GM12874 (cell line): ENCODE data around the gene C13orf46.

Experiments
- TF ChIP-seq, protein P1 (sequence below): IDR thresholded peaks from 2 replicates; pipeline ENCODE4 v1.5.1; 2011; ENCODE audit warnings: low read depth, mild to moderate bottlenecking, control low read depth, low read length, moderate library complexity; ENCODE audit not compliant: insufficient read depth

Gene C13orf46

DNA sequence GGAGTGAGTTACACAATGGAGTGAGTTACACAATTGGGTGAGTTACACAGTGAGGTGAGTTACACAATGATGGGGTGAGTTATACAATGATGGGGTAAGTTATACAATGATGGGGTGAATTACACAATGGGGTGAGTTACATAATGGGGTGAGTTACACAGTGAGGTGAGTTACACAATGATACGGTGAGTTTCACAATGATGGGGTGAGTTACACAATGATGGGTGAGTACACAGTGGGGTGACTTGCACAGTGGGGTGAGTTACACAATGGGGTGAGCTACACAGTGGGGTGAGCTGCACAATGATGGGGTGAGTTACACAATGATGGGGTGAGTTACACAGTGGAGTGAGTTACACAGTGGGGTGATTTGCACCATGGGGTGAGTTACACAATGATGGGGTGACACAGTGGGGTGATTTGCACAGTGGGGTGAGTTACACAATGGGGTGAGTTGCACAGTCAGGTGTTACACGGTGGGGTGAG, 57.5 kb downstream of the C13orf46 start:
- TF ChIP-seq, protein P1, sequence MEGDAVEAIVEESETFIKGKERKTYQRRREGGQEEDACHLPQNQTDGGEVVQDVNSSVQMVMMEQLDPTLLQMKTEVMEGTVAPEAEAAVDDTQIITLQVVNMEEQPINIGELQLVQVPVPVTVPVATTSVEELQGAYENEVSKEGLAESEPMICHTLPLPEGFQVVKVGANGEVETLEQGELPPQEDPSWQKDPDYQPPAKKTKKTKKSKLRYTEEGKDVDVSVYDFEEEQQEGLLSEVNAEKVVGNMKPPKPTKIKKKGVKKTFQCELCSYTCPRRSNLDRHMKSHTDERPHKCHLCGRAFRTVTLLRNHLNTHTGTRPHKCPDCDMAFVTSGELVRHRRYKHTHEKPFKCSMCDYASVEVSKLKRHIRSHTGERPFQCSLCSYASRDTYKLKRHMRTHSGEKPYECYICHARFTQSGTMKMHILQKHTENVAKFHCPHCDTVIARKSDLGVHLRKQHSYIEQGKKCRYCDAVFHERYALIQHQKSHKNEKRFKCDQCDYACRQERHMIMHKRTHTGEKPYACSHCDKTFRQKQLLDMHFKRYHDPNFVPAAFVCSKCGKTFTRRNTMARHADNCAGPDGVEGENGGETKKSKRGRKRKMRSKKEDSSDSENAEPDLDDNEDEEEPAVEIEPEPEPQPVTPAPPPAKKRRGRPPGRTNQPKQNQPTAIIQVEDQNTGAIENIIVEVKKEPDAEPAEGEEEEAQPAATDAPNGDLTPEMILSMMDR: no peak

DNA sequence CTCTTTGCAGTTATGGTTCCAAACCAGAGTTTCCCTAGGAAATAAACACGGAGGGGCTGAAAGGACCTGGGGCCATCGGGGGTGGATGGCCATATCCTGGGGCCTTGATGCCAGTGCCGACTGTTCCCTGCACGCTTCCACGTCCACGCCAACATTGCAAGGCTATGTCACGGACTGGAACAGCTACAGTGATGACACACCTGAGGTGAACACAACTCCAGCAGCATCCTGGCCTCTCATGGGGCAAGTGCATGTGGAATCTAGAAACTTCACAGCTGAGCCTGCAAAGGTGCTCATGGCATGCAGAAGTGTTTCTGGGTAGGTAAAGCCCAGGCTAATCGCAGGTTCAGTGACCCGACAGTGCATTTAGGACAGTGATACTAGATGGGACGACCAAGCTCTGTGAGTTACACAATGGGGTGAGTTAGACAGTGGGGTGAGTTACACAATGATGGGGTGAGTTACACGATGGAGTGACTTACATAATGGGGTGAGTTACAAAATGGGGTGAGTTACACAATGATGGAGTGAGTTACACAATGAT, 58.0 kb downstream of the C13orf46 start:
- TF ChIP-seq, protein P1: no peak

DNA sequence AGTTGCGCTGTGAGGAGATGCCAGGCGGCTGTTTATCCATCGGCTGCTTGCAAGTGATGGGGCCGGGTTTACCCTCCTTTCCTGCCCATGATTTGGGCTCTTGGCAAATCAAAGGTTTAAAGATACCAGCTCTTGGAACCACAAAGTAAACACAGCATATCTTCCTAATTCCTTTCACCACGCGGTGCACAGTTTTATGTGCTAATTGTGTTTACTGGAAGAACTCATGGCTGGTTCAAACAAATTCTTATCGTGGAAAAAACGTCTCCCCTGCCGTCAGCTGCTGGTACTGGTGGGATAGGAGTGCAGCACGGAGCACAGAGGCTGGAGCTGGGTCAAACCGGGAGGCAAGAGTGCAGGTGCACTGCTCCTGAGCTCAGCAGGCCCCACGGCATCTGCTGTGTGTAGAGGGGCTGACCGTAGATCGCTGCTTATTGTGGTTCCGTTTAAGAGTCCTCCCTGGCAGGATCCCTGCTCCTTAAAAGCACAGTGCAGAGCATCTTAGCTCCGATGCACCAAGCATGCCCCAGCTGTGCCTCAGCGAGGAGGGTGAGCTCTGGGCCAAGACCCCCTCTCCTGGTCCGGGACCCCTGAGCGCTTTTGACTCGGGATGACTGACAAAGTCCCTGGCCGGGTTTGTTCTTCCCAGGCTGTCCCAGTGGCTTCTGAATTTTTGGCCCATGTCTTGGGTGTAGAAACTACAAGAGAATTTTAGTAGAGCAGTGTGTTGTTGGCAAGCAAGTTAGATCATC, 58.7 kb downstream of the C13orf46 start:
- TF ChIP-seq, protein P1: no peak

DNA sequence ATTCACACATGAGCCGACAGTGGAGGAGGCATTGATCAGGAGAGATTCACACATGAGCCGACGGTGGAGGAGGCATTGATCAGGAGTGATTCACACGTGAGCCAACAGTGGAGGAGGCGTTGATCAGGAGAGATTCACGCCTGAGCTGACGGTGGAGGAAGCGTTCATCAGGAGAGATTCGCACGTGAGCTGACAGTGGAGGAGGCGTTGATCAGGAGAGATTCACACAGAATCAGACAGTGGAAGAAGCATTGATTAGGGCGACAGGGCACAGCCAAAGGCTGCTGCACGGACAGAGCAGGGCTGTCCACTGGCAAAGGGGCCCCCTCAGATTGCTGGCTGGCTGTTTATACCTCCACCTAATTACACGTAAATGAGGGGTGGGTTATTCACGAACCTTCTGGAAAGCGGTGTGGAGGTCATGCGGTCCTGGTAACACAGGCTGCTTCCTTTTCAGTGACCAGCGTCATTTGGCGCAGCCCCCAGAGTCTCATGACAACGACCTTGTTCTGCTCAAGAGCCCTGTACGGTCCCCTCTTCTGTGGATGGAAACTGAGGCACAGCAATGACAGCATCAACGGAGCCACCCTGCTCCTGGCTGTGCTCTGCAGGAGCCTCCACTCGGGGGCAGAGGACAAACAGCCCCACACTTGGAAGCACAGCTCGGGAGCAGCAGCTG, 59.4 kb downstream of the C13orf46 start:
- TF ChIP-seq, protein P1: no peak

DNA sequence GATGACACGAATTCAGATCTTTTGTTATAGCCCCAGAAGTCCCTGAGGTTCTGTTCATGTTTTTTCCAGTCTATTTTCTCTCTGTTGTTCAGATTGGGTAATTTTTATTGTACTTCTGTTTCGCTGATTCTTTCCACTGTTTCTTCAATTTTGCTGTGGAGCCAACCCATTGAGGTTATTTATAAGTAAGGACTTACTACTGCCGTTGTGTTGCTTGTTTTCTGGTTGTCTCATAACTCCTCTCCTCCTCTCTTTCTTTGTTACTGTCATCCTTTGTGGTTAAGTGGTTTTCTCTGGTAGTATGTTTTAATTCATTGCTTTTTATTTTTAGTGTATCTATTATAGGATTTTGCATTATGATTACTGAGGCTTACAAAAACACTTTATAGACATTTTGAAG, 61.3 kb downstream of the C13orf46 start:
- TF ChIP-seq, protein P1: no peak

DNA sequence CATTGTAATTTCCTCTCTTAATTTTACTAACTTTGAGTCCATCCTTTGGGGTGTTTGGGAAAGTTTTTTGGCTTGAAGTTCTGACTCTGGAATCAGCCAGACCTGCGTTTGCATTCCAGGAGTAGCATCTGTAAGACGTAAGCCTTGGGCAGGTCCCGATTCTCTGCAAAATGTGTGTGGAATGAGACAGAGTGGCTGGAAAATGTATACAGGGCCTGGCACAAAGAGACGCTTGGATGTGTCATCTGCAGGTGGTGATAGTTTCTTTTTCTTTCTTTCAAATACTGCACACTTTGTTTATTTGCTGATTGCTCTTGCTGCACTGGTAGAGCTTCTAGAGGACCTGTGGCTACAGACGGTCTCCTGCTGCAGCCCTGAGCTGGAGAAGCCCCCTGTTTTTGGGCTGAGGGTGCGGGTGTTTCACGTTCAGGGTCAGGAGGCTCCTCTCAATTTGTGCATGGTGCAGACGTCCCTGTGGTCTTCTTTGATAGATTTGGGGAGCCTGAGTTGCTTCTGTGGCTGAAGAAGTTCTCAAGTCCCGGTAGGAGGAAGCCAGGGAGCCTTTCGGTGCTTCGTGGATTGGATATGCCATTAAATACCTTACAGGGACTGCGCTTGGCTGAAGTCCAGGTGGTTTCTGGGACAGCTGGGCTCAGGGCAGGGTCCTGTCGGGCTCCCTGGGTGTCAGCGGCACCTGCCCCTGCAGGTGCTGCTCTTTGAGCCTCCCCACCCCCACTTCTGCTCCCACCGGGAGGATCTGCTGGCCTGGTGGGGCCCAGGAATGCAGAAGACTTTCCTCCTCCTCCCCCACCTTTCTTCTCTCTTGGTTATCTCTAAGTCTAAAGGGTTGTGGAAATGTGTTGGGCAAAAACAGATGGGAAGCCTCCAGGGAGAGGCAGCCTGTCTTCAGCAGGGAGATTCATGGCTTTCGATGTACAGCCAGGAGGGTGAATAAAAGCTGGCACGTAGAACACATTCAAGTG, 66.0 kb downstream of the C13orf46 start:
- TF ChIP-seq, protein P1: no peak
